HTR-8/SVneo (cell line): ENCODE measurements around the gene CNKSR3.

Experiments
- DNase-seq: peaks from one replicate; pipeline ENCODE4 v3.0.0; 2011; ENCODE audit warnings: low spot score, mixed read lengths; ENCODE audit not compliant: insufficient read length
- FAIRE-seq: peaks from 2 replicates; lab custom pipeline; 2011; peaks lifted over from hg19 to GRCh38; lab: Jason Lieb, UNC

The CNKSR3 gene

DNA sequence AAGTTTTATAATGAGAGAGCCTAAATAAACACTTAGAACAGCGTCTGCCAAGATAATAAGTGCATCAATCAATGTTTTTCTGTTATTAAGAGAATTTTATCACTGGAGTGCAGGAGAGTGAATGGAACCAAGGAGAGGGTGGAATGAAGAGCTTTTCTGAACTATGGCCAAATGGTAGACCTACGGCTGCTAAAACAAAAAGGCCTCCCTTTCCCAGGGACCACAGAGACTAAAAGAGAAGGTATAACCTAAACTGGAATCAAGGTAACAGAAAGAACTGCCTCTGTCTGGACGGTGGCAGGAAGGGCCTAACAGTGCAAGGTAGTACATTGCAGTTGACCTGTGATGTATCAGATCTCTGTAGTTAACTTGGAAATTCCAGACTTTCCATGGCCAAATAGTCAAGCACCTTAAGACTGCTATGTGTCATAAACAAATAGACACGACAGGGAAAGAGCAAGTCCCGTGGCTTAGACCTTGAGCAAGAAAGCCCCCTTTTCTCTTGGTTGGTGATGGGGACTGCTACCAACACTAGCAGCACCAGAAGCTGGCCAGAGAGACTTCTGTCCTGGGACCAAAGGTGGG is 5.5 kb downstream of the CNKSR3 start:
- FAIRE-seq (no peak), DNase-seq (no peak)

DNA sequence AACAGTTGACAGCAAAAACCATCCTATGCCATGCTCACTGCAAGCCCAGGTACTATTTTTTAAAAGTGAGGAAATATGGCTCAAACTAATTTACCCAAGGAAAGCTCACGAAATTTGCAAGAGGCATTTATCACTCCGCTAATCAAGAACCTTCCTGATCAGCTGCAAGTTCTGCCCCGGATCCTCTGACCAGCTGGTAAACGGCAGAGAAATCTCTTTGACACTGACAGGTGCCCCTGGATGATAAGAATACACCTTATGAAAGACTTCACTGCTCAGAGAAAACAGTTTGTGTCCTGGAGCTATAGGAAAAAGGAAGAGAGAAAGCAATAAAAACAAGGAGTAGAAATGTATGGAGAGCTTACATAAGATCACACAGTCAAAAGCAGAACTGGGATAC is 6.4 kb downstream of the CNKSR3 start:
- FAIRE-seq (no peak), DNase-seq (no peak)

DNA sequence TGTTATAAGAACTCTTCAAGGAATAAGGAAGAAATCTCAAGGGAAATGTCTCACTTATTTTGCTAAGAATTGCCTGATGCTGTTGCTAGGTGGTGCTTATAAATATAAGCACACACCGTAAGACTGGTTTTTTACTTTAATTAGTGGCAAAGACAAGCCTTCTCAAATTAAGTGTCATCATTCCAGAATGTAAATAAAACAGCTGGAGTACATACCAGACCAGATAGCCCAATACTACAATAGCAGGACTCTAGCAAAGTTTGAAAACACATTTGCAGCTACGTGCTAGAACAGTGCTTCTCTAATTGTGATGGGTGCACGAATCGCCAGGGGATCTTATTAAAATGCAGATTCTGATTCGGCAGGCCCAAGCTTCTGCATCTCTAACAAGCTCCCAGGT is 6.8 kb downstream of the CNKSR3 start:
- no peak for FAIRE-seq
- DNase-seq = no peak

DNA sequence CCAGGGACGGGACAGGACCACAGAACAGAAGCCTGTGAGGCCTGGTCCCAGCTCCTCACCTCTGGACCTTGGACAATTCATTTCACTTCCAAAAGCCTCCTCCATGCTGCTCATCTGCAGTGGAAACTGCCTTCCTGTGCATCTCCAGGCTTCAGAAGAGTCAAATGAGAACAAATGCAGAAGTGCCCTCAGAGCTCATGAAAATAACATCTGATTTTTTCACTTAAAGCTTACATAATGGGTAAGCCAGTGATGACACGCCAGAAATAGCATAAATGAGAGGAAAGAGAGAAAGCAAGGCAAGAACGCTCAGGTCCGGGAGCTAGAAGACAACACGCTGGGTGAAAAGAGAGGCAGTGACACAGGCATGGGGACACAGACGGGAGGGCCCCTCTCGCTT is 7.9 kb downstream of the CNKSR3 start:
- no peak for DNase-seq
- no peak for FAIRE-seq

DNA sequence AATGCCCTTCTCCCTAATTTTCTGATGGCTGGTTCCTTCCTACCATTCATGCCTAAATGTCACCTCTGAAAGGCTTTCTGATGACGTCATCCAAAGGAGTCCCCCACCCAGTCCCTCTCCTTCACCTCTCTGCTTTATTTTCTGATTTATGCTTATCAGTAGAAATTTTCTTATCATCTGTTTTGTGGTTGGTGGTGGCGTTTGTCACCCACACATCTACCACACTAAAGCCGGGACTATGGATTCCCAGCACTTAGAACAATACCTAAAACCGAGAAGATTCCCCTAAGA is 9.0 kb downstream of the CNKSR3 start:
- DNase-seq (no peak), FAIRE-seq (no peak)

DNA sequence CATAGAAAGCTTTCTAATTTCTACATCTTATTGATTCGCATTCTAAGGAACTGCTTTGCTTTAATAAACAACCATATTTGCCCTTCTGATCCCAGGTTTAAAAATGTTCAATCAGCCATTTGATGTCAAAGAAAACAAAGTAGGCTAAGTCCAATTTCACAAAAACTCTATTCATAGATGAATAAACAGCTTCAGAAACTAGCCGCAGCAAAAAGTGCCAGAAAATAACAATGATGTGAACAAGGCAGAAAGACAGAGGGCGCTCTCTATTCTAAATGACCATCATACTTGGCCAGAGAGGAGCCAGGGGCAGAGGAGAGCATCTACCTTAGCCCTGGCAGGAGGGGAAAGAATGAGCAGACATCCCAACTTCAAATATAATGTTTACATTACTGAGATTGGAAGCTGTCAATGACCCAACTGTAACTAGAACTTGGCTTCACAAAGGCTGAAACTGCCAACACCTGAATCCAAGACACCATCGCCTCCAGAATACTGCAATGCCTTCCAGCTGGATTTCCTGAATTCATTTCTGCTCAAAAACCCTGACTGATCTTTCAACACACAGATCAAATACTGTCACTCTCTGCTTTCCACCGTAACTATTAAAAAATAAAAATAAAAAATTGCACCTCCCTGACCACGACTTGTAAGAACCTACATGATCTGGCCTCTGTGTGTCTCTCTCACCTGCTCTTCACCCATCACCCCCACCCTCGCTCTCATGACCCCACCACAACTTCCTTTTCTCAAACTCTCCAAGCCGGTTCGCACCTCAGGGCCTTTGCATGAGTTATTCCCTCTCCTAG is 9.5 kb downstream of the CNKSR3 start:
- DNase-seq (no peak), FAIRE-seq (no peak)

DNA sequence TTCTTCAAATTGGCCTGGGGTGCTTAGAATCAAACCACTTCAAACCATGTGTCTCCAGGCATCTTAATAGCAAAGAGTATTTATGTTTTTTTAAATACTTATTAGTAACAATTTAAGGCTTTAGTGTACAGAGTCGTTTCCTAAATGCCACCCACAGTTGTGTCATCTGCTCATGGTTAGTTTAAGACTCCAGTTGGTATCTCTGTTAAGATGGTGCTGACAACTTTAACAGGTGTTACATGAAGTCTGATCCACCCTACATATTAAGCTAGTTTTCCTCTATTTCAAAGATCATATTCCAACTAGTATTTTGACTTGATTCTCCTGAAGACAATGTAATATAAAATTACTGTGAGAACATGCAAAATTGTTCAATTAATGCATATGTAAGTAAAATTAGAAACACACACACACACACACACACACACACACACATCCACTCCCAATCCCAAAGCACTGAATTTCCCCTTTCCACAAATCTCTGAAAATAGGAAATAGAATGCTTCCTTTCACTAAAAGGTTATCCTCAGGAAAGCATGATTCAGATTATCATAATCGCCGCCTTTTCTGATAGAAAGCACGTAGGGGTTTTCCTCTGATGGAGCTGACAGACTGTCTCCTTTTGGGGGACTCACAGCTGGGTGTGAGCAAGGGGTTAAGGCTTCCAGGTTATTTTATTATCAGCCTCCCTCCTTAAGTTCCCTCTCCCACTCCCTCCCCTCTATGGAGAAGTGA is 10.5 kb downstream of the CNKSR3 start:
- DNase-seq (no peak), FAIRE-seq (no peak)

GRCh38 chr6:154498340-154498934 is 12.0 kb downstream of the CNKSR3 start:
- FAIRE-seq = no peak
- no peak for DNase-seq

DNA sequence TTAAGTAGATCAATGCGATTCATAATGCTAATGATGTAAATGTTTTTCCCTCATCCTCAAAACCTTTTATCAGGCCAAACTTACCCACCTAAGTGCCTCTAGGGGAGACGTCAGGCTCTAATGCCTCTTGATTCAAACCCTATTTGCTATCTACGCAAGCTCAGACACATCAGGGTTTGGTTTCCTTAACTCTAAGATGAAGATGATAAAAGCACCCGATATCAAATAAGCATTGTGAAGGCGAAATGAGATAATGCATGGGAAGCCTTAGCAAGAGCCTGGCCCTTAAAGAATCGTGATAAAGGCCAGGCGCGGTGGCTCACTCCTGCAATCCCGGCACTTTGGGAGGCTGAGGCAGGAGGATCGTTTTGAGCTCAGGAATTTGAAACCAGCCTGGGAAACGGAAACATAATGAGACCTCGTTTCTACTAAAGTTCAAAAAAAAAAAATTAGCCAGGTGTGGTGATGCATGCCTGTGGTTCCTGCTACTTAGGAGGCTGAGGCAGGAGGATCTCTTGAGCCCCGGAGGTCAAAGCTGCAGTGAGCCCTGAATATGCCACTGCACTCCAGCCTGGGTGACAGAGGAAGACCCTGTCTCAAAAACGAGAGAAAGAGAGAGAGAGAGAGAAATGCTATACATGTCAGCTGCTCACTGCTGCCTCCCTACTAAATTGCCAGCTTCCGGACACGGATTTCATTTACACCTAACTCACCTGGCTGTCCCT is 13.5 kb downstream of the CNKSR3 start:
- no peak for FAIRE-seq
- no peak for DNase-seq

DNA sequence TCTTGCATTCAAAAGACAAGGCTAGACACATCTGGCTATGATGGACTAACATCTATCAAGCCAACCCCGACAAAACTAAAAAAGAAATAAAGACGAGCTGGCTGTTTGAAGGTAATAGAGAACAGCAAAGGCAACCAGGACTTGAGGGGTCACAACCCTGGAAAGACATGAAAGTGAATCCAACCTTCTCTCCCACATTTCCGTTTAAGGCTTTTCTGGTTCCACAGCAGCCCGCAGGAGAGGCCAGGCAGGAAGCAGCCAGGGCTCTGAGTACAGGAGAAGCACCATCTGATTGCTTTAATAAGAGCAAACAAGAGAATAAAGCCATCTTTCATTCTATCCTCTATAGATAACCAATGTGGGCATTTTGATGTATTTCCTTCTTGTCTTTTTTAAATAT is 14.3 kb downstream of the CNKSR3 start:
- FAIRE-seq (no peak), DNase-seq (no peak)

DNA sequence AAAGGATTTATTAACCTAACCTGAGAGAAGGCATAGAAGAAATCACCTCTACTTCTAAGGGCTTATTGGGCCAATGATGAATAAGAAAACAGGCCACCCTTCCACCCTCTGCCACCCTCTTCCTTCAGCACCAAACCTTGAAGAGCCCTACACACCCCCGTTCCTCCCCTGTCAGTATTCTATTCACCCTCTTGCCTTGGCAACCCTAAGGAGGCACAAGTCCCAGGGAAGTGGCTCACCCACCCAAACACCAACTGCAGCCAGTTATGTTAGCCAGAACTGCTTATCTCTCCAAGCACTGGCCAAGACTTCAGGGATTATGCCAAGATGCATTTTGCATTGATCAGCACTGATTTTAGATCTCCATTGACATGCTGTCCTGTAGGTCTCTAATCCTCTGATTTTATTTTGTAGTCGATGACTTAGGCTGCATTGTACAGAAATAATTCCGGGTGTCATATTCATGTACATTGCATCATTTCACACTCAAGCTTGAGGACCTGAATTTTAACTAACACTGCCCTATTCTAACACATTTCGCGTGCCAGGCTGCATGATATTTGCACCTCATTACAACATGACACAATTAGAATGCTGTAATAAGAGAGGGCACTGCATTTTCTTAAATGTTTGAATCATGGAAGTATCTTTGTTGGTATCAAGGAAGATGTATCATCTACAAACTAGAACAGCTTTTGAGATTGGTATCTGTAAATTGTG is 15.7 kb downstream of the CNKSR3 start:
- FAIRE-seq (no peak), DNase-seq (no peak)

DNA sequence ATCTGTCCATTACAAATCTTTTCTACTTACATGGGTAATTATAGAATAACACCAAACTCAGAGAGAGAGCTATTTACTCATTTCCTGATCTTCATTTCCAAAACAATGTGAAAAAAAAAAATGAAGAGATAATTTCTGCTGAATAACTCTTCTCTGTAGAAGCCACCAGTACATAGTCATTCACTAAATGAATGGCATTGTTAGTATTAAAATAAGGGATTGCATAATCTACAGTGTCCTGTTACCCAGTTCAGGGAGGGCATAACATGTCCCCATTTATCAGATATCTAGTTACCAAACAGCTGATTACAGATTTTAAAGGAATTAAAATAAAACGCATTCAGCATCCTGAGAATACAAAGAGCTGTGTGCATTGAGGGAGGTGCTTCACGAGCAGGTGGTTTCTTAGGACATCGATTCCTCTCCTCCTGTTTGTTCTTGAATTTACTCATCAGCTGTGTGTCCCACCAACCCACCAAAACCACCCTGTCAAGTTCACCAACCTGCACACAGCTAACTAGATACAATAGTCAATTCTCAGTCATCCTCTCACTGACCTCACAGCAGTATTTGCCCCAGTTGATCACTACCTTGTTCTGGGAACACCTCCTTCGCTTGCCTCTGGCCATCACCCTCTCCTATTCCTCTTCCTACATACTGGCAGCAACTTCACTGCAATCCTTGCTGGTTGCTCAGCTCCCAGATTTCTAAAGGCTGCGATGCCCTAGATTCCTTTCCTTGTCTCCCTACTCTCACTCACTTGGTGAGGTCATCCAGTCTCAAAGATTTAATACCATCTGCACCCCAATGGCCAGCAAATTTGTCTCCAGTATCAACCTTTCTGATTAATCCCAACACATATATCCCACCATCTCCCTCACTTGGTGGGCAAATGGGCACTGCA is 18.7 kb downstream of the CNKSR3 start:
- DNase-seq (no peak), FAIRE-seq (no peak)

GRCh38 chr6:154489822-154490221 is 20.7 kb downstream of the CNKSR3 start:
- DNase-seq (no peak), FAIRE-seq (no peak)

- FAIRE-seq (no peak), DNase-seq (no peak)
These were observed 21.6 kb downstream of the CNKSR3 start for GRCh38 chr6:154488802-154489437.

GRCh38 chr6:154488248-154488593 is 22.3 kb downstream of the CNKSR3 start:
- no peak for FAIRE-seq
- no peak for DNase-seq

- DNase-seq = no peak
- FAIRE-seq = no peak
These were observed 22.9 kb downstream of the CNKSR3 start for GRCh38 chr6:154487367-154488247.

- FAIRE-seq = no peak
- DNase-seq = no peak
These were observed 24.7 kb downstream of the CNKSR3 start for GRCh38 chr6:154485815-154486214.

DNA sequence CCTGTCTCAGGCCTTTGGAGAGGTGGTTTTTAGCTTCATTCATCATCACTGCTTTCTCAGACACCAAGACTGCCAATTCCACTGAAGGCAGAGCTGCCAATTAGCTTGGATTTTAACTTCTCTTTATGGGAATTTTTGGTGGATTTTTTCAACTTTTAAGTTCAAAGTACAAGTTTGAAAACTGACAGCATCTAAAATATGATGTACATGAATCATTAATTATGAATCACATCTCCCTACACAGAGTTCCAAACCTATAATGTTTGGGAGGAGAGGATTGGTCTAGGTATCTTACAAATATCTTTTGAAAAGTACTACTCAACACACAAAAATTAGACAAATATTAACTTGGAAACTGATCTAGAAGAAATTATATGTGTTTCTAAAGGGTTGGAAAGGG is 25.5 kb downstream of the CNKSR3 start:
- DNase-seq (no peak), FAIRE-seq (no peak)
